ENCODE data around the gene MAP3K15. TPM values are rescaled to one million over a fixed set of nuclear protein-coding genes. Genes with fewer than 3 reads are reported as not detected.

MAP3K15 gene
- 0.08 and 0.12 TPM in 2 replicates for total RNA-seq (2013; cell fraction: nucleolus; rRNA removed)
- total RNA-seq (2014; rRNA removed): not detected in 2 replicates
- not detected in 2 replicates for total RNA-seq (2014; rRNA removed; fragmentation: Illumina TruSeq; extraction: Trizol)
- total RNA-seq (2021): not detected in 2 replicates
- not detected for polyA plus RNA-seq (2011; ENCODE audit: low read depth)
- 0.12 and 0.16 TPM in 2 replicates for polyA plus RNA-seq (2011; rRNA removed)
- 0.09 and 0.10 TPM in 2 replicates for polyA plus RNA-seq (2011; cell fraction: cytosol; rRNA removed)
- polyA plus RNA-seq (2011; cell fraction: nucleus; rRNA removed): 0.16 and 0.19 TPM in 2 replicates
- 0.04 TPM in 1 of 2 replicates, not detected in the other for polyA plus RNA-seq (2012)
- polyA plus RNA-seq (2014; fragmentation: Illumina TruSeq; extraction: Trizol): not detected in 2 replicates
- polyA plus RNA-seq (2014; fragmentation: Nextera tagmentation; extraction: Ambion mirVana): not detected
- polyA plus RNA-seq (2014; rRNA removed): 0.03 and 0.04 TPM in 2 replicates
- polyA plus RNA-seq (2016; fragmentation: Nextera tagmentation; extraction: Ambion mirVana): not detected
- 0.10 TPM in 1 of 2 replicates, not detected in the other for polyA minus RNA-seq (2011; rRNA and poly(A)+ RNA removed)
- not detected in 2 replicates for polyA minus RNA-seq (2011; cell fraction: cytosol; rRNA and poly(A)+ RNA removed)
- under 0.01 TPM in 1 of 2 replicates, not detected in the other for polyA minus RNA-seq (2011; cell fraction: nucleus; rRNA and poly(A)+ RNA removed)
- percentile 10 among the genes with signal in this experiment for Bru-seq, nascent RNA
- percentile 13 among the genes with signal in this experiment for BruChase-seq, experiment 1, labeled RNA remaining after a 6-hour chase
- BruChase-seq, experiment 2, labeled RNA remaining after a 2-hour chase: percentile 16 among the genes with signal in this experiment
- long read RNA-seq, experiment 1: 0 reads
- long read RNA-seq, experiment 2: 0 reads

- Histone ChIP-seq H3K4me3 (0 out of 2 replicates have a peak within 1 kb of the TSS, but pooled peaks have one; percentile 27), H3K79me2 (ENCODE audit: control insufficient read depth, insufficient read depth, low read length) (no peaks in the 10 kb centered on the region), H3K36me3 (ENCODE audit: control insufficient read depth in 2 of 2, insufficient read depth in 2 of 2, low read length in 1 of 2) (no peaks in the 10 kb centered on the region), H2AFZ (ENCODE audit: control insufficient read depth, low read depth, low read length) (no peak within 1 kb of the TSS), H3K4me2 (ENCODE audit: control insufficient read depth, insufficient read depth) (peak within 1 kb of the TSS; percentile 42; the same call in 1 of the 2 replicates), H4K20me1 (ENCODE audit: control insufficient read depth, insufficient read depth) (no peaks in the 10 kb centered on the region), H3K9me3 (replicated peaks; ENCODE audit: control insufficient read depth, insufficient read depth, low read length) (no peaks in the 10 kb centered on the region; the same call in 2 of the 3 replicates), H3K27me3 (replicated peaks in 1 of 2; ENCODE audit: control insufficient read depth in 2 of 2, insufficient read depth in 2 of 2, low read length in 1 of 2) (no peaks in the 10 kb centered on the region), H3K9ac (ENCODE audit: control insufficient read depth, insufficient read depth, low read length) (no peak within 1 kb of the TSS), H3K27ac (ENCODE audit: control insufficient read depth, insufficient read depth) (no peak within 1 kb of the TSS), H3K4me1 (ENCODE audit: control insufficient read depth, insufficient read depth, low read length) (no peaks in the 10 kb centered on the region)
- FAIRE-seq (no peak), ATAC-seq (peak; percentile 32), DNase-seq (ENCODE audit: low read depth, low spot score) (no peak)
- no TSS peak for BruUV-seq (replicated peaks)
- ChIA-PET POLR2A (no interaction called here), RAD21 (ENCODE audit: unreplicated experiment) (no interaction called here), SMC1A (ENCODE audit: uncharacterized antibody, unreplicated experiment) (no interaction called here), CTCF (interaction anchor here (0.6 kb wide), 1 partner anchor 237 kb away, joined by 3 read pairs; no protein-coding TSS in a partner anchor)
- TF ChIP-seq YBX1 (IDR thresholded peaks at IDR 0.05) (no peak), SIX5 (IDR thresholded peaks at IDR 0.05; ENCODE audit: low read depth, low read length, severe bottlenecking) (no peak), MTA2 (IDR thresholded peaks at IDR 0.05; ENCODE audit: low read depth) (no peak), ZNF217 (IDR thresholded peaks at IDR 0.05) (no peak), NFYB (IDR thresholded peaks at IDR 0.05; ENCODE audit: insufficient read depth, low read depth, low read length) (no peak), PML (IDR thresholded peaks at IDR 0.05; ENCODE audit: low read length) (no peak), IKZF1 (conservative IDR thresholded peaks at IDR 0.05) (0 out of 2 replicates have a peak, but pooled peaks have one; percentile 10)
- in situ Hi-C loops (cut with MboI): no loop called here
- 34% methylated on average over 32 of the region's 100 CpGs for WGBS (ENCODE audit: insufficient coverage, insufficient replicate concordance, low lambda C conversion rate, missing lambda C conversion rate)
- intact Hi-C loops (cut with micrococcal nuclease; ENCODE audit: unreplicated experiment): no loop called here
Observed at GRCh38 chrX:19514791-19515614, at the start of gene MAP3K15. Gene MAP3K15, minus strand, starts transcription at chrX:19515508. Its CDS starts 247 bp downstream, at chrX:19515261.
